OCI-LY3 (cell line): Measurements from ENCODE around the gene SGPP2.

Source experiments
- EZH2phosphoT487 ChIP-seq: fragments of 200-600 bp; shearing (Covaris generic); IDR thresholded peaks from 2 replicates; pipeline ENCODE4 v1.6.1; 2018; ENCODE audit warnings: antibody characterized with exemption, mixed run types, low read depth
- TF ChIP-seq, protein P1 (sequence below): fragments of 200-600, 300-600 bp; sonication (generic); IDR thresholded peaks from 2 replicates; pipeline ENCODE4 v1.5.1; 2014; ENCODE audit warnings: antibody characterized with exemption, low read length, low read depth

DNA sequence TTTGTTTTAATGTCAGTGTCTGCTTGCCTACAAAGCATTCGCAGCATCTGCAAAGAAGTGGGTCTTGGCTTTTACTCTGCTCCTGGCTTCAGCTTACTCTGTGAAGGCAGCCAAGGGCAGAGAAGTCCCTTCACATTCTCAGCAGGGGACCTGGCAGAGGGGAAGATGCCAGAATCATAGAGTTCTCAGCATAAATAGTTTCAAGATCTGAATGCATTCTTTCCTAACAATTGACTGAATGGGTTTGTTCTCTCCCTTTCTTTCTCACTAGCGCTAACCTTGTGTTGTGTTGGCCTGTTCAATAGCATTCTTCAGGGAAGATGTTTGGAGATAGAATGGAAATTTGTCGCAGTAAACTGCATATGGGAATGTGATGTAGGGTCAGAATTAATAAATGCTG, 124.6 kb downstream of the SGPP2 start:
- TF ChIP-seq, protein P1, sequence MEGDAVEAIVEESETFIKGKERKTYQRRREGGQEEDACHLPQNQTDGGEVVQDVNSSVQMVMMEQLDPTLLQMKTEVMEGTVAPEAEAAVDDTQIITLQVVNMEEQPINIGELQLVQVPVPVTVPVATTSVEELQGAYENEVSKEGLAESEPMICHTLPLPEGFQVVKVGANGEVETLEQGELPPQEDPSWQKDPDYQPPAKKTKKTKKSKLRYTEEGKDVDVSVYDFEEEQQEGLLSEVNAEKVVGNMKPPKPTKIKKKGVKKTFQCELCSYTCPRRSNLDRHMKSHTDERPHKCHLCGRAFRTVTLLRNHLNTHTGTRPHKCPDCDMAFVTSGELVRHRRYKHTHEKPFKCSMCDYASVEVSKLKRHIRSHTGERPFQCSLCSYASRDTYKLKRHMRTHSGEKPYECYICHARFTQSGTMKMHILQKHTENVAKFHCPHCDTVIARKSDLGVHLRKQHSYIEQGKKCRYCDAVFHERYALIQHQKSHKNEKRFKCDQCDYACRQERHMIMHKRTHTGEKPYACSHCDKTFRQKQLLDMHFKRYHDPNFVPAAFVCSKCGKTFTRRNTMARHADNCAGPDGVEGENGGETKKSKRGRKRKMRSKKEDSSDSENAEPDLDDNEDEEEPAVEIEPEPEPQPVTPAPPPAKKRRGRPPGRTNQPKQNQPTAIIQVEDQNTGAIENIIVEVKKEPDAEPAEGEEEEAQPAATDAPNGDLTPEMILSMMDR: no peak
- no peak for TF ChIP-seq EZH2phosphoT487
